Transverse colon (tissue), 3 donors: ENCODE data around the gene CSH1.
"Not testable (repeated sequence)": the region's sequence is repeated elsewhere in the genome, so short reads cannot be mapped to it uniquely, and the experiment has no call there.

Experiments used
- POLR2A ChIP-seq: fragments of 450-650 bp; IDR thresholded peaks from one replicate; pipeline ENCODE4 v1.6.1; 2016; ENCODE audit warnings: antibody characterized with exemption, mild to moderate bottlenecking, moderate library complexity
- TF ChIP-seq, protein P1 (sequence below), 5 experiments: fragments of 200-600 bp in 3 of 5; fragments of 450-650 bp in 2 of 5; sonication (generic) in 3 of 5; IDR thresholded peaks; 1 replicate in 2 of 5; 2 replicates in 3 of 5; pipeline ENCODE4 v1.5.1; 2016 to 2017; ENCODE audit warnings: antibody characterized with exemption in 5 of 5, inconsistent platforms in 3 of 5, mild to moderate bottlenecking in 2 of 5, moderate library complexity in 1 of 5

DNA sequence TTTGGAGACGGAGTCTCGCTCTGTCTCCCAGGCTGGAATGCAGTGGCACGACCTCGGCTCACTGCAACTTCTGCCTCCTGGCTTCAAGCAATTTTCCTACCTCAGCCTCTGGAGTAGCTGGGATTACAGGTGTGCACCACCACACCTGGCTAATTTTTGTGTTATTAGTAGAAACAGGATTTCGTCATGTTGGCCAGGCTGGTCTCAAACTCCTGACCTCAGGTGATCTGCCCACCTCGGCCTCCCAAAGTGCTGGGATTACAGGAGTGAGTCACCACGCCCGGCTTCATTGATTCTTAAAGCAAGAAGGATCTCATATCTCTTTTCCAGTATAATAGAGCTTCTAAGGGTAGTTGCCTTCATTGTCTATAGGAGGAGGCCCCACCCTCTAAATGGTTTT is 8.4 kb upstream of the CSH1 start:
- TF ChIP-seq POLR2A: not testable (repeated sequence)
- TF ChIP-seq, protein P1, sequence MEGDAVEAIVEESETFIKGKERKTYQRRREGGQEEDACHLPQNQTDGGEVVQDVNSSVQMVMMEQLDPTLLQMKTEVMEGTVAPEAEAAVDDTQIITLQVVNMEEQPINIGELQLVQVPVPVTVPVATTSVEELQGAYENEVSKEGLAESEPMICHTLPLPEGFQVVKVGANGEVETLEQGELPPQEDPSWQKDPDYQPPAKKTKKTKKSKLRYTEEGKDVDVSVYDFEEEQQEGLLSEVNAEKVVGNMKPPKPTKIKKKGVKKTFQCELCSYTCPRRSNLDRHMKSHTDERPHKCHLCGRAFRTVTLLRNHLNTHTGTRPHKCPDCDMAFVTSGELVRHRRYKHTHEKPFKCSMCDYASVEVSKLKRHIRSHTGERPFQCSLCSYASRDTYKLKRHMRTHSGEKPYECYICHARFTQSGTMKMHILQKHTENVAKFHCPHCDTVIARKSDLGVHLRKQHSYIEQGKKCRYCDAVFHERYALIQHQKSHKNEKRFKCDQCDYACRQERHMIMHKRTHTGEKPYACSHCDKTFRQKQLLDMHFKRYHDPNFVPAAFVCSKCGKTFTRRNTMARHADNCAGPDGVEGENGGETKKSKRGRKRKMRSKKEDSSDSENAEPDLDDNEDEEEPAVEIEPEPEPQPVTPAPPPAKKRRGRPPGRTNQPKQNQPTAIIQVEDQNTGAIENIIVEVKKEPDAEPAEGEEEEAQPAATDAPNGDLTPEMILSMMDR (IDR thresholded peaks at IDR 0.05): not testable (repeated sequence)
